Mucosa of rectum (tissue), 2 donors: Measurements from ENCODE around the gene IFNG-AS1.

Experiments used
- H3K27ac ChIP-seq, 2 donors: one replicate each; pipeline ENCODE4 v1.7.0; 2013; ENCODE audit warnings: inconsistent platforms in 2 of 2, low read depth in 2 of 2, low read length in 2 of 2
- H3K27me3 ChIP-seq, 2 donors: one replicate each; pipeline ENCODE4 v1.7.0; 2013; ENCODE audit warnings: low read length in 2 of 2; ENCODE audit not compliant: control insufficient read depth in 2 of 2, insufficient read depth in 2 of 2
- H3K36me3 ChIP-seq, 2 donors: one replicate each; pipeline ENCODE4 v1.7.0; 2013; ENCODE audit warnings: low read length in 2 of 2; ENCODE audit not compliant: control insufficient read depth in 2 of 2, insufficient read depth in 2 of 2
- H3K4me1 ChIP-seq, 2 donors: one replicate each; pipeline ENCODE4 v1.7.0; 2013; ENCODE audit warnings: low read length in 2 of 2, mild to moderate bottlenecking in 1 of 2; ENCODE audit not compliant: control insufficient read depth in 2 of 2, insufficient read depth in 2 of 2
- H3K4me3 ChIP-seq, 2 donors: one replicate each; pipeline ENCODE4 v1.7.0; 2013; ENCODE audit warnings: low read length in 2 of 2
- H3K9ac ChIP-seq, 2 donors: one replicate each; pipeline ENCODE4 v1.7.0; 2013; ENCODE audit warnings: low read length in 2 of 2, low read depth in 1 of 2, mild to moderate bottlenecking in 1 of 2
- H3K9me3 ChIP-seq, 2 donors: one replicate each; pipeline ENCODE4 v1.7.0; 2013; ENCODE audit warnings: low read length in 2 of 2; ENCODE audit not compliant: control insufficient read depth in 2 of 2
- donor health status: healthy.
- donor health status: Normal muscosa, but diverticular disease.

The IFNG-AS1 gene

DNA sequence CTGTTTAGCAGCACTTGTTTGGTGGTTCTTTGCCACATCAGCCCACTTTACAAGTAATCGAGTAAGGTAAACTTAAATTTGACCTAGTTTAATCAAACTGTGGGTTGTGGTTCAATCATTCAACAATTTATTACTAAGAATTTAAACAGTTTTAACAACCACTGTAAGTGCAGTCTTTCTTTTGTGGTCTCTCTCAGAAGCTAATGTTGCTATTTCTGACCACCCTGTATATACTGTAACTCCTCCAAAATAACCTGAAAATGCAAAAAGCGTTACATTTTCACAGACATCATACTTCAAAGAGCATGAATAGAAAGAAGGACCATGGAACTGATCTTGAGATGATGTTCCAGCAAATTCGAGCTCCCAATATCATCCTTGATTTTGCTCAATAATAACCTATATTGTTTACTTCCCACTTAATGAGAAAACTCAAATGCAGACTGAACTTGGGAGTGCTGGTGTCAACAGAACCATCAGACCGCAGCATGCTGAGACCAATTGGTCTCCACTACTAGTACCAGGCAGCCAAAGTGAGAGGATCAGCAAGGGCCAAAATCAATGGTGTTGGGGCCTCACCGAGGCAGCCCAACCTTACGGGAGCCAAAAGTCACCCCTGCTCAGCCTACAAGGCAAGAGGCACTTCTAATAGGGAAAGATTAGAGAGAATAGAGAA lies 22.1 kb downstream of the IFNG-AS1 start:
- Histone ChIP-seq H3K36me3 (no peaks in the 10 kb centered on the region), H3K4me1 (no peaks in the 10 kb centered on the region), H3K4me3 (no peak overlapping the region), H3K9ac (no peak overlapping the region), H3K9me3 (no peaks in the 10 kb centered on the region), H3K27me3 (no peaks in the 10 kb centered on the region), H3K27ac (no peak overlapping the region)

DNA sequence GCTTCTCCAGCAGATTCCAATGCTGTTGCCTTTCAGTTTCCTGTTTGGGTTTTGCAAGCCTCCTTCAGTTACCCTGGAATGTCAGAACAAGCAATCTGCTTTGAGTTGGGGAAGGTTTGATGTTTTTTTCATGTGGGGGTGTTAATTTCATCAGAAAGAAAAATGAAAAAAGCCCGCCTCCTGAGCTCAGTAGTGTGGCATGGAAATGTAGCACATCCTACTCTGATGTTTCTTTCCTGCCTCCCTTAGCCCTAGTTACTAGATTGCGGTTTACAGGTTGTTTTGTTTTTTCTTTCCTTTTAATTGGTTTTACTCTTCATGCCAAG lies 22.6 kb downstream of the IFNG-AS1 start:
- Histone ChIP-seq H3K4me3 (no peak overlapping the region), H3K27ac (no peak overlapping the region), H3K9me3 (no peaks in the 10 kb centered on the region), H3K36me3 (no peaks in the 10 kb centered on the region), H3K27me3 (no peaks in the 10 kb centered on the region), H3K4me1 (no peaks in the 10 kb centered on the region), H3K9ac (no peak overlapping the region)

DNA sequence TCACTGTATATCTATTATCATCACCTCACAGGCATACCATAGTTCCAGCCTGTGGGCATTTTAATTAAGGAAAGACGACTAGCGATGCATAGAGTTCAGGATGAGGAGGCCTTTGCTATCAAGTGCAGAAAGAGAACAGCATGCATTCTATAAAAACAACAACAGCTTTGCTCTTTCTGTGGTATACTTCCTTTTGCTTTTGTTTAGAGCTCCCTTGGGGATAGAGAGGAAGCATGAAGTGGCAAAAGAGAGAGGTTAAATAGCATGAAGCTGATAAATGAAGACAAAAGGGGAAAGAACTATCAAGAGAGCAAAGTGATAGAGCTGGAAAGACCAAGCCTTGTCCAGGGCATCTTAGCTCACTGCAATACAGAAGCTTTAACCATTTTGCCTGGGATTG lies 23.5 kb downstream of the IFNG-AS1 start:
- Histone ChIP-seq H3K27ac (no peak overlapping the region), H3K9ac (no peak overlapping the region)

DNA sequence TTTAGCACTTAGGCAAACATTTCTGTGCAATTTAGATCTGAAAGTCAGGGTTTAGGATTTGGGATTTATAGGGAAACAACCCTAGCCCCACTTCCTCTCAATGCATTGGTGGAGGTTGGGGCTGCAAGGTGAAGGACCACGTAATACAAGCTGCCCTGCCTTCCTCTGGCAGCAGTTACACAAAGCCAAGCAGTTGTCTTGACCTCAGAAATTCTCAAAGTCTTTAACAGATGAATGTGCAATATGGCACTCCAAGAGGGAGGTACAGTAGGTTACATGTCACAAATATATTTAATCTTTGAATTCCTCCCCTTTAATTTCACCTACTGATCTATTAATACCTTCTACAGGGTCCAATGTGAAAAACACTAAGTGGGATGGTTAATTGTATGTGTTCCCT lies 23.9 kb downstream of the IFNG-AS1 start:
- no peak overlapping the region for H3K27ac ChIP-seq
- H3K36me3 ChIP-seq = no peaks in the 10 kb centered on the region
- H3K4me3 ChIP-seq = no peak overlapping the region
- no peaks in the 10 kb centered on the region for H3K9me3 ChIP-seq
- no peak overlapping the region for H3K9ac ChIP-seq
- H3K4me1 ChIP-seq = no peaks in the 10 kb centered on the region
- peaks cover 0 to 2% of the 10 kb centered on the region in 2 donors for H3K27me3 ChIP-seq

More for the DNA sequence above, 23.5 kb downstream of the IFNG-AS1 start:
- H3K36me3 ChIP-seq = no peaks in the 10 kb centered on the region
- H3K27me3 ChIP-seq = peaks cover 0 to 2% of the 10 kb centered on the region in 2 donors
- H3K4me1 ChIP-seq = no peaks in the 10 kb centered on the region
- H3K4me3 ChIP-seq = no peak overlapping the region
- no peaks in the 10 kb centered on the region for H3K9me3 ChIP-seq

DNA sequence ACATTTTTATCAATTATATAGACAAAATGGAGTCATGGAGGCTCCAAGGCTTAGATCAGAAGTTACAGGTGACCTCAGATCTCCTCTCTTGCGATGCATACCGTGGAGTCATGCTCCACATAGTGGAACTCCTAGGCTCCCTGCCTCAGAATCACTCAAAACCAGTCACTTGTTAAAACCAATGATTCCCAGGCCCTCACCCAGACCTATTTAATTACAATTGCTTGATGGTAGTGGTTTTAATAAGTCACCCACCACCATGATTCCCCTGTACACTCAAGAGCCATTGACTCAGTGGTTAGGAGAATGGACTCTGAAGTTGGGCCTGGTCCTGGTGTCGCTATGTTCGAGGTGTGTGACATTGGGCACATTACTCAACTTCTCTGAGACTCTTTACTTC lies 26.9 kb downstream of the IFNG-AS1 start:
- no peak overlapping the region for H3K4me3 ChIP-seq
- H3K27ac ChIP-seq = no peak overlapping the region
- H3K9ac ChIP-seq = no peak overlapping the region
- no peaks in the 10 kb centered on the region for H3K9me3 ChIP-seq
- no peaks in the 10 kb centered on the region for H3K36me3 ChIP-seq
- H3K27me3 ChIP-seq = peaks cover 0 to 2% of the 10 kb centered on the region in 2 donors
- H3K4me1 ChIP-seq = no peaks in the 10 kb centered on the region

DNA sequence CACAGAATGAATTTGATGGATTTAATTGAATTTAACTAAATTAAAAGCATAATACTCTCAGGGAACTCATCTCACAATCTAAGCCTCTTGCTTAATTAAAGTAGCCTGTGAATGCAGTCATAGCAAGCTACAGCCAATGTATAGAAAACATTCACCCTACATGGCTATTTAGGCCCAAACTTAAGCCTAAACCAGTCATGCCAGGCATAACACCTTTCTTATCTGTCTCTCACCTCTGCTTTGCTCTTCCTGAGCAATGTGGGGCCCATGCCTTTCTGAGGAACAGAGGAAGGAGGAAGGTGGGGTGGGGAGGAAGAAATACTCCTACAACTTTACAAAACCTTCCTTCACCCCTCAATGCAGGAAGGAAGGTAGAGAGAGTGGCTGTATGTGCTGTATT lies 29.1 kb downstream of the IFNG-AS1 start:
- no peaks in the 10 kb centered on the region for H3K4me1 ChIP-seq
- no peak overlapping the region for H3K9ac ChIP-seq
- H3K36me3 ChIP-seq = no peaks in the 10 kb centered on the region
- H3K27ac ChIP-seq = no peak overlapping the region
- peaks cover 0 to 2% of the 10 kb centered on the region in 2 donors for H3K27me3 ChIP-seq
- no peak overlapping the region for H3K4me3 ChIP-seq
- H3K9me3 ChIP-seq = no peaks in the 10 kb centered on the region

DNA sequence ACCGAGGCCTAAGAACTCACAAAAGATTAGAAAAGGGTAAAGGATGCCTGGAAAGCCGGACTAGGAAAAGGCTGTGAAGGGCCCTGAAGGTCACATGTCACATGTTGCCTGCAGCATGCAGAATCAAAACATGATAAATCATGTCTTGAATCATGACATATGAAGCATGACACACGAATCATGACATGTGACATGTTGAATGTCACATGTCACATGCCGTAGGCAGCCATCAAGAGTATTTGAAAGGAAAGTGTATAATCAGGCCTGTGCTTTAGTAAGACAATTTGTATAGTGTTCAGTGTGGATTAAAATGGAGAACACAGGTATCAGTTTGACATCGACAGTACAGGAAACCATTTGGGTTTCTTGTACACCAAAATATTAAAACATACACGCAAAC lies 30.8 kb downstream of the IFNG-AS1 start:
- Histone ChIP-seq H3K9me3 (no peaks in the 10 kb centered on the region), H3K4me1 (no peaks in the 10 kb centered on the region), H3K4me3 (no peak overlapping the region), H3K36me3 (no peaks in the 10 kb centered on the region), H3K27ac (no peak overlapping the region), H3K27me3 (peaks cover 0 to 2% of the 10 kb centered on the region in 2 donors), H3K9ac (no peak overlapping the region)

DNA sequence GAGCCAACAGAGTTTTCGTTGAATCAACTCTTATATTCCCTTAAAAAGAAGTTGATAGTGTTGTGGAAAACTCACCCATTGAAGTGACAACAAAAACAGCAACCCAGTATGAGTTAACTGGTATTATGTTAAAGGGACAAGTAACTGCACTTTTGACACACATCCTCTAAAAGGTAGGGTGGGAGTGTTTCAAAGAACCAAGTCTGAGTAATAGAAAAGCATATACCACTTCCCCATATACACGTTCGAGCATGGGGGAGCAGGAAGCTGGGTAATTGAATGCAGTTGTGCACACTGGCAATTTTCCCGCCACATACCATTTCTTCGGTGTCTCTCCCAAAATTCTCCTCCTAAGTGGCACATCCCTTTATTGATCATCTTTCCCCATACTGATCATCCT lies 31.5 kb downstream of the IFNG-AS1 start:
- H3K9me3 ChIP-seq = no peaks in the 10 kb centered on the region
- H3K4me3 ChIP-seq = no peak overlapping the region
- no peaks in the 10 kb centered on the region for H3K4me1 ChIP-seq
- no peaks in the 10 kb centered on the region for H3K36me3 ChIP-seq
- no peak overlapping the region for H3K9ac ChIP-seq
- no peak overlapping the region for H3K27ac ChIP-seq
- H3K27me3 ChIP-seq = peaks cover 0 to 2% of the 10 kb centered on the region in 2 donors

DNA sequence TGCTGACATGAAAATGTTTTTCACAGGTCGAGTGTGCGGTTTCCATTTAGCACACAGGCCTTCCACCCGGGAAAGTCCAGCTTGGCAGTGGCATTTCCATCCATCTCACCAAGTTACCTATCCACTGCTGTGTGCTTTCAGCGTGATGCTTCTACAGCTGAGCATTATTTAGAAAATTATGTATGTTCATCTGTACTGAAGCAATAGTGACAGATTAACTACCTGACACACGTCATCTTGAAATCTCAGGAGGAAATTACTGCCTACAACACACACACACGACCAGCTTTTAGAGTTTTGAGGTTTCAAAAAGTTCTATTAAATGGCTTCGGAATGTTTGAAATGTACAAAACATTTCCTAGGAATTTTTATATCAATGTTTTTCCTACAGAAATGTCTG lies 39.4 kb downstream of the IFNG-AS1 start:
- Histone ChIP-seq H3K27me3 (no peaks in the 10 kb centered on the region), H3K9me3 (no peaks in the 10 kb centered on the region), H3K4me3 (no peak overlapping the region), H3K4me1 (no peaks in the 10 kb centered on the region), H3K36me3 (no peaks in the 10 kb centered on the region), H3K9ac (no peak overlapping the region), H3K27ac (no peak overlapping the region)

DNA sequence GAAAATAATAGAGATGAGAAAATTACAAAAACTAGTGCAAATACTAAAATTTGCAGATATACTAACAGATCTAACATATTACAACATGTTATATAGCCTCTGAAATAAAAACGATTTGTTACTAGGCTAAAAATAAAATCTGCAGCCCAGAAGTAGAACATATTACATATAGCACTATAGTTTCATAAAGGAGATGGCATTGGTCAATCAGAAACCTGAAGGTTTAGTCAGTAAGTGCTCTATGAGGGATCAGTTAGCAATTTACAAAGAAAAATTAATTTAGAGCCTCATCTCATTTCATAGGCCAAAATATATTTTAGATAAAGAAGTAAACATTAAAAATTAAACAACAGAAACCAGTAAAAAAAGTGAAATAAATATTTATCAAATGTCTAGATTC lies 41.0 kb downstream of the IFNG-AS1 start:
- Histone ChIP-seq H3K36me3 (no peaks in the 10 kb centered on the region), H3K9ac (no peak overlapping the region), H3K9me3 (no peaks in the 10 kb centered on the region), H3K27ac (no peak overlapping the region), H3K4me3 (no peak overlapping the region), H3K4me1 (no peaks in the 10 kb centered on the region), H3K27me3 (no peaks in the 10 kb centered on the region)

DNA sequence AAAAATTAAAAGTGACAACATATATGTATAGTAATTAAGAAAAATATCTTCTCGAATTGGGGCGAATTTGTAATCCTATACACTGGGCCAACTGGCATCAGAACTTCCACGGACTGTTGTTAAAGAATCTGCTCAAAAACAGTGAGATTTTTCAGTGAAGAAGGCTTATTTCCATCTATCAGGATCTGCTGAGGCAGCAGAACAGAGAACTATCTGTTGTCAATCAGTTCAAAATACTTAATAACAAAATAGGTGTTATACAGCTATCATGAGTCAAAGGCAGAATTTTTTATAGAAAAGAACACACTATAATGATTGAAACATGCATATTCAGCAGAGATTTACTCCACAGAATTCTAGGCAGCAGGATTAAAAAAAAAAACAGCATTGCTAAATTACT lies 41.9 kb downstream of the IFNG-AS1 start:
- Histone ChIP-seq H3K4me3 (no peak overlapping the region), H3K4me1 (no peaks in the 10 kb centered on the region), H3K27ac (no peak overlapping the region), H3K9ac (no peak overlapping the region), H3K9me3 (no peaks in the 10 kb centered on the region), H3K36me3 (no peaks in the 10 kb centered on the region), H3K27me3 (no peaks in the 10 kb centered on the region)
